Panc1 (cell line): ENCODE measurements around the gene WDR64.

ENCODE experiments used
- CTCF ChIP-seq: fragments of 450-650 bp; IDR thresholded peaks from 2 replicates; pipeline ENCODE4 v1.5.1; 2017; ENCODE audit warnings: mild to moderate bottlenecking
- POLR2AphosphoS5 ChIP-seq: IDR thresholded peaks from 2 replicates; pipeline ENCODE4 v1.6.1; 2012; ENCODE audit warnings: mild to moderate bottlenecking, low read depth, low read length, moderate library complexity
- REST ChIP-seq, 2 experiments: IDR thresholded peaks; 2 replicates each; pipeline ENCODE4 v1.6.1; 2011 to 2012; ENCODE audit warnings: low read depth in 2 of 2, control low read depth in 1 of 2, low read length in 1 of 2, mild to moderate bottlenecking in 1 of 2, moderate library complexity in 1 of 2; ENCODE audit not compliant: insufficient read depth in 1 of 2
- SIN3A ChIP-seq: IDR thresholded peaks from 2 replicates; pipeline ENCODE4 v1.6.1; 2012; ENCODE audit warnings: low read depth, mild to moderate bottlenecking, low read length, moderate library complexity, borderline replicate concordance; ENCODE audit not compliant: insufficient read depth
- TCF7L2 ChIP-seq: IDR thresholded peaks from 2 replicates; pipeline ENCODE4 v1.6.1; 2011; ENCODE audit warnings: mild to moderate bottlenecking, low read depth, low read length, inconsistent platforms

GRCh38 chr1:241611063-241611462, 41.0 kb upstream of the WDR64 start:
- TF ChIP-seq CTCF, result peak; percentile 70
- TF ChIP-seq POLR2AphosphoS5, result no peak
- TF ChIP-seq REST (IDR thresholded peaks at IDR 0.05; ENCODE audit: insufficient read depth in 1 of 2, low read depth in 2 of 2, low read length in 1 of 2), result no peak
- TF ChIP-seq SIN3A, result no peak
- TF ChIP-seq TCF7L2, result no peak
